Glutamatergic neuron (in vitro differentiated cells): Measurements from ENCODE around the gene CLMN. TPM values are rescaled to one million over a fixed set of nuclear protein-coding genes. Genes with fewer than 3 reads are reported as not detected.

Experiments used
- DNase-seq: peaks from one replicate; pipeline ENCODE4 v3.0.0; 2022
- H3K27ac Mint-ChIP-seq: one replicate; pipeline ENCODE4 v1.8.0; 2020; ENCODE audit warnings: mild to moderate bottlenecking, mixed read lengths, inconsistent platforms; ENCODE audit not compliant: unreplicated experiment
- H3K27me3 Mint-ChIP-seq: one replicate; pipeline ENCODE4 v1.8.0; 2020; ENCODE audit warnings: mild to moderate bottlenecking, moderate library complexity, mixed read lengths, inconsistent platforms; ENCODE audit not compliant: unreplicated experiment
- H3K36me3 Mint-ChIP-seq: one replicate; pipeline ENCODE4 v1.8.0; 2020; ENCODE audit warnings: mild to moderate bottlenecking, mixed read lengths, inconsistent platforms; ENCODE audit not compliant: unreplicated experiment
- H3K4me1 Mint-ChIP-seq: one replicate; pipeline ENCODE4 v1.8.0; 2020; ENCODE audit warnings: mild to moderate bottlenecking, low read depth, mixed read lengths, inconsistent platforms; ENCODE audit not compliant: unreplicated experiment
- H3K4me3 Mint-ChIP-seq: one replicate; pipeline ENCODE4 v1.8.0; 2020; ENCODE audit warnings: mild to moderate bottlenecking, mixed read lengths, inconsistent platforms; ENCODE audit not compliant: unreplicated experiment
- H3K9me3 Mint-ChIP-seq: one replicate; pipeline ENCODE4 v1.8.0; 2020; ENCODE audit warnings: mild to moderate bottlenecking, moderate library complexity, mixed read lengths, inconsistent platforms; ENCODE audit not compliant: unreplicated experiment
- CTCF ChIP-seq: fragments of 200-600 bp; sonication (generic); IDR thresholded peaks from one replicate; pipeline ENCODE4 v1.5.0; 2021; ENCODE audit not compliant: partially characterized antibody, unreplicated experiment
- total RNA-seq: library from RNA; stranded (reverse); fragmentation: NEBNext Ultra II Directional; extraction: Animal tissue kit (Norgen Biotek cat#: 25700); gene quantifications from one replicate; pipeline ENCODE4 v1.2.1, GENCODE V29; 2021; ENCODE audit not compliant: unreplicated experiment

Gene CLMN
- total RNA-seq, 1 donor from 2014 or later: 17.6 TPM

- Mint-ChIP-seq H3K36me3 (peaks cover 7% of the 10 kb centered on the region), H3K9me3 (peaks cover 1% of the 10 kb centered on the region), H3K27me3 (peaks cover 2% of the 10 kb centered on the region), H3K4me1 (peaks cover 4% of the 10 kb centered on the region), H3K4me3 (no peak overlapping the region), H3K27ac (no peak overlapping the region)
- no peak for TF ChIP-seq CTCF
- DNase-seq: no peak
Measured at GRCh38 chr14:95146079-95146771, 173.5 kb downstream of the CLMN start.

- no peak for DNase-seq
- Mint-ChIP-seq H3K36me3 (peaks cover 7% of the 10 kb centered on the region), H3K4me1 (peaks cover 6% of the 10 kb centered on the region)
Measured at GRCh38 chr14:95144849-95145248, 174.9 kb downstream of the CLMN start.

GRCh38 chr14:95143808-95144620, 175.7 kb downstream of the CLMN start:
- Mint-ChIP-seq H3K4me1 (peaks cover 6% of the 10 kb centered on the region), H3K27me3 (peaks cover 2% of the 10 kb centered on the region), H3K36me3 (peaks cover 7% of the 10 kb centered on the region), H3K9me3 (peaks cover 1% of the 10 kb centered on the region), H3K27ac (no peak overlapping the region), H3K4me3 (no peak overlapping the region)
- DNase-seq: no peak
- no peak for TF ChIP-seq CTCF

More at GRCh38 chr14:95144849-95145248, 174.9 kb downstream of the CLMN start:
- no peak overlapping the region for H3K4me3 Mint-ChIP-seq
- TF ChIP-seq CTCF: no peak
- no peak overlapping the region for H3K27ac Mint-ChIP-seq
- H3K27me3 Mint-ChIP-seq: peaks cover 2% of the 10 kb centered on the region
- H3K9me3 Mint-ChIP-seq: peaks cover 1% of the 10 kb centered on the region

GRCh38 chr14:95142208-95142607, 177.5 kb downstream of the CLMN start:
- H3K27me3 Mint-ChIP-seq: peaks cover 2% of the 10 kb centered on the region
- TF ChIP-seq CTCF: no peak
- peaks cover 1% of the 10 kb centered on the region for H3K9me3 Mint-ChIP-seq
- DNase-seq: no peak
- H3K4me3 Mint-ChIP-seq: no peak overlapping the region
- H3K27ac Mint-ChIP-seq: no peak overlapping the region
- peaks cover 8% of the 10 kb centered on the region for H3K4me1 Mint-ChIP-seq
- H3K36me3 Mint-ChIP-seq: peaks cover 7% of the 10 kb centered on the region

- no peak for TF ChIP-seq CTCF
- peaks cover 8% of the 10 kb centered on the region for H3K4me1 Mint-ChIP-seq
- peaks cover 2% of the 10 kb centered on the region for H3K27me3 Mint-ChIP-seq
- DNase-seq: no peak
- peaks cover 1% of the 10 kb centered on the region for H3K9me3 Mint-ChIP-seq
- H3K4me3 Mint-ChIP-seq: no peak overlapping the region
- H3K36me3 Mint-ChIP-seq: peaks cover 7% of the 10 kb centered on the region
- H3K27ac Mint-ChIP-seq: no peak overlapping the region
Measured at GRCh38 chr14:95141684-95142083, 178.0 kb downstream of the CLMN start.
